A549 (cell line): Measurements from ENCODE around the gene CUL1. TPM values are rescaled to one million over a fixed set of nuclear protein-coding genes. Genes with fewer than 3 reads are reported as not detected.

Experiments used
- ATAC-seq, 2 experiments: fragments of 200-7000 bp in 1 of 2; fragments of >200 bp in 1 of 2; cut with Nextera tagmentation in 1 of 2; cut with Tn5 transposase in 1 of 2; 3 replicates each; pipeline versions ENCODE4 v1.8.0 to v1.9.1; 2018 to 2020; ENCODE audit warnings: mild to moderate bottlenecking in 1 of 2, moderate library complexity in 1 of 2
- CTCF ChIA-PET: fragments of 300-600 bp; sonication (Branson Sonifier 250); formaldehyde crosslinking; extraction: SDS; loops from one replicate; lab custom pipeline; 2021; ENCODE audit warnings: antibody characterized with exemption, inconsistent platforms; lab: Yijun Ruan, JAX
- POLR2A ChIA-PET: fragments of 350-600 bp; formaldehyde crosslinking; extraction: SDS; loops from one replicate; lab custom pipeline; 2021; ENCODE audit warnings: antibody characterized with exemption, inconsistent platforms; lab: Yijun Ruan, JAX
- DNase-seq, 2 experiments: peaks; one replicate each; pipeline versions ENCODE4 v3.0.0 to v3.0.0-alpha.2; 2011 to 2016; ENCODE audit warnings: low read depth in 1 of 2, low spot score in 1 of 2
- FAIRE-seq: peaks from 2 replicates; lab custom pipeline; 2011; peaks lifted over from hg19 to GRCh38; lab: Jason Lieb, UNC
- H3K27ac ChIP-seq, 2 experiments: fragments of >200 bp; sonication (Bioruptor Twin); formaldehyde crosslinking; 3 replicates each; pipeline ENCODE4 v1.5.1; 2016 to 2017
- H3K4me1 ChIP-seq: fragments of >200 bp; sonication (Bioruptor Twin); formaldehyde crosslinking; 3 replicates; pipeline ENCODE4 v1.6.1; 2016
- H3K4me2 ChIP-seq: fragments of >200 bp; sonication (Bioruptor Twin); formaldehyde crosslinking; 3 replicates; pipeline ENCODE4 v1.6.1; 2016
- H3K4me3 ChIP-seq: fragments of >200 bp; sonication (Bioruptor Twin); formaldehyde crosslinking; 3 replicates; pipeline ENCODE4 v1.5.1; 2016
- H3K9me3 ChIP-seq: fragments of >200 bp; sonication (Bioruptor Twin); formaldehyde crosslinking; 3 replicates; pipeline ENCODE4 v1.6.1; 2016
- BHLHE40 ChIP-seq: IDR thresholded peaks from 2 replicates; pipeline ENCODE4 v1.6.1; 2012; ENCODE audit warnings: low read depth, low read length, inconsistent platforms
- CBX2 ChIP-seq: fragments of 200-600 bp; sonication (generic); IDR thresholded peaks from 2 replicates; pipeline ENCODE4 v1.6.1; 2016; ENCODE audit warnings: low read depth, mild to moderate bottlenecking, borderline replicate concordance
- CBX8 ChIP-seq: fragments of 200-600 bp; sonication (generic); IDR thresholded peaks from 2 replicates; pipeline ENCODE4 v1.6.1; 2016
- CEBPB ChIP-seq, 2 experiments: fragments of >200 bp in 1 of 2; sonication (Bioruptor Twin) in 1 of 2; formaldehyde crosslinking in 1 of 2; IDR thresholded peaks; 2 replicates each; pipeline ENCODE4 v1.6.1; 2012 to 2016
- CHD4 ChIP-seq: fragments of 200-600 bp; sonication (generic); IDR thresholded peaks from 2 replicates; pipeline ENCODE4 v1.6.1; 2016; ENCODE audit warnings: antibody characterized with exemption, mild to moderate bottlenecking, borderline replicate concordance
- CTCF ChIP-seq: fragments of >200 bp; sonication (Bioruptor Twin); formaldehyde crosslinking; IDR thresholded peaks from 3 replicates; pipeline ENCODE4 v1.5.1; 2016
- FOXS1 ChIP-seq: fragments of 250-450 bp; sonication (Bioruptor Pico); IDR thresholded peaks from 2 replicates; pipeline ENCODE4 v1.5.0; 2020; ENCODE audit warnings: mild to moderate bottlenecking, moderate library complexity
- HDAC2 ChIP-seq: fragments of 200-600 bp; sonication (generic); IDR thresholded peaks from 2 replicates; pipeline ENCODE4 v1.6.1; 2016
- HEYL ChIP-seq: fragments of 250-450 bp; sonication (Bioruptor Pico); IDR thresholded peaks from 2 replicates; pipeline ENCODE4 v1.8.0; 2021; ENCODE audit warnings: mild to moderate bottlenecking, moderate library complexity
- HOXA7 ChIP-seq: fragments of 250-450 bp; sonication (Bioruptor Pico); IDR thresholded peaks from 2 replicates; pipeline ENCODE4 v1.5.0; 2020; ENCODE audit warnings: mild to moderate bottlenecking, moderate library complexity
- HOXB5 ChIP-seq: fragments of 250-450 bp; sonication (Bioruptor Pico); IDR thresholded peaks from 2 replicates; pipeline ENCODE4 v1.5.0; 2020; ENCODE audit warnings: mild to moderate bottlenecking, moderate library complexity
- JUNB ChIP-seq: fragments of >200 bp; sonication (Bioruptor Twin); formaldehyde crosslinking; IDR thresholded peaks from 2 replicates; pipeline ENCODE4 v1.6.1; 2016
- KDM1A ChIP-seq: fragments of 200-600 bp; sonication (generic); IDR thresholded peaks from 2 replicates; pipeline ENCODE4 v1.6.1; 2016; ENCODE audit warnings: low read depth, mild to moderate bottlenecking
- KDM5A ChIP-seq: fragments of 200-600 bp; sonication (generic); IDR thresholded peaks from 2 replicates; pipeline ENCODE4 v1.6.1; 2016; ENCODE audit warnings: antibody characterized with exemption, mild to moderate bottlenecking
- POLR2AphosphoS2 ChIP-seq: conservative IDR thresholded peaks from 2 replicates; pipeline ENCODE4 v1.6.1; 2012; ENCODE audit warnings: low read length, improper control_type of control experiment, inconsistent platforms
- RCOR1 ChIP-seq: fragments of 150-350 bp; IDR thresholded peaks from 2 replicates; pipeline ENCODE4 v1.6.1; 2014; ENCODE audit warnings: antibody characterized with exemption, low read length, low read depth
- SMC3 ChIP-seq: fragments of >200 bp; sonication (Bioruptor Twin); formaldehyde crosslinking; IDR thresholded peaks from 3 replicates; pipeline ENCODE4 v1.6.1; 2018; ENCODE audit warnings: inconsistent platforms
- ZC3H11A ChIP-seq: fragments of 450-650 bp; IDR thresholded peaks from 2 replicates; pipeline ENCODE4 v1.6.1; 2014; ENCODE audit warnings: antibody characterized with exemption, mild to moderate bottlenecking
- WGBS: methylation state at CpG from one replicate; pipeline ENCODE4 v1.1.6; 2017; ENCODE audit errors: missing lambda C conversion rate; 5-methylcytosine and 5-hydroxymethylcytosine counted together
- polyA plus RNA-seq, 4 experiments: library from polyadenylated mRNA; depleted of rRNA in 3 of 4; stranded (reverse); fragments of >200 nt; fragmentation: RNase III in 1 of 4; extraction: RNeasy Plus Mini Kit Qiagen cat#74134 plus additional on column Dnase treatment in 1 of 4; gene quantifications; 2 replicates in 3 of 4; 3 replicates in 1 of 4; pipeline ENCODE4 v1.2.3, GENCODE V29; 2011 to 2017
- TF ChIP-seq, protein P1 (sequence below): IDR thresholded peaks from 2 replicates; pipeline ENCODE4 v1.6.1; 2012
- TF ChIP-seq, protein P2 (sequence below): fragments of 200-600 bp; sonication (generic); IDR thresholded peaks from 2 replicates; pipeline ENCODE4 v1.6.1; 2016; ENCODE audit warnings: antibody characterized with exemption, mild to moderate bottlenecking, moderate library complexity
- TF ChIP-seq, protein P3 (sequence below): fragments of 150-350 bp; IDR thresholded peaks from 2 replicates; pipeline ENCODE4 v1.6.1; 2014; ENCODE audit warnings: low read depth, mild to moderate bottlenecking, low read length
- TF ChIP-seq, protein P4 (sequence below): fragments of >200 bp; sonication (Bioruptor Twin); formaldehyde crosslinking; IDR thresholded peaks from 3 replicates; pipeline ENCODE4 v1.6.1; 2016

Gene CUL1
- polyA plus RNA-seq, 2 of the 4 experiments (the other 2 are of a cell fraction), result 57.9 to 70.6 TPM

- Histone ChIP-seq H3K4me1 (no peaks in the 10 kb centered on the region), H3K4me3 (no peak overlapping the region), H3K4me2 (no peak overlapping the region), H3K9me3 (peaks cover 11% of the 10 kb centered on the region; the same call in 1 of the 3 replicates), H3K27ac (no peak overlapping the region)
- POLR2A ChIA-PET, result no interaction called here
- peak in 1 of 2 experiments; percentile 48; a peak in 2 of 6 replicates for ATAC-seq
- TF ChIP-seq KDM5A (no peak), RCOR1 (no peak), FOXS1 (no peak)
- DNase-seq, result no peak
- FAIRE-seq, result no peak
- CTCF ChIA-PET, result interaction anchor here (0.6 to 1.7 kb wide), 2 partner anchors 9 to 45 kb away, joined by 3 to 5 read pairs; no protein-coding TSS in a partner anchor
- WGBS, result 76% methylated on average over 13 of the region's 13 CpGs
Observed at GRCh38 chr7:148684289-148684830, 14.3 kb upstream of the CUL1 start.

DNA sequence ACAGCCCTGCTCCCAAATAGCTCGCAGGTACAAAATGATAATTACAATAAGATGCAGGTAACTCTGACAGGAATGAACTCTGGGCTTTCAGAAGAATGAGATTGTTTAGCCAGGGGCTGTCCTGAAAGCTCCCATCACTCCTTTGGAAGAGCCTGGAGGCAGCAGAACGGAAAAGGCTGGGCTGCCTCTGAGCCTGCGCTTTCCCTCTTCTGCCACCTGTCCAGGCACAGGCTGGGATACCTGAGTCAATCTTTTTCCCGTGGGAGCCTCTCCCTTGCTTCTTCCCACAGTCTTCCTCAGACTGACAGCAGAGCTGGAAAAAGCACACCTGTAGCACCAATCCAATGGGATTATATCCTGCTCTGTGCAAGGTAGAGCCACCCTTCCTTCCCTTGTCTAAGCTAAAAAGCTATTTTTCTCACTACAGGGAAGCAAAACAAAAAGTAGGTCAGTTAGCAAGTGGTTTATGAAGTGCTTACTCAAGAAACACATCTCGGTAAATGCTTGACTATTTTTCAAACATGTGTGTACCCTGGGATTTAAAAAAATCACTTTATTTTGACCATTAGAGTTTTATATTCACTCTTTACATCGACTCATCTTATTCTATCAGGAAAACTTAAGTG, 12.3 kb upstream of the CUL1 start:
- no peak overlapping the region for H3K27ac ChIP-seq
- ATAC-seq (peak; percentile 30 to 42; a peak in 2 of 6 replicates), FAIRE-seq (no peak), DNase-seq (no peak)
- WGBS, result 54% methylated on average over 6 of the region's 6 CpGs
- CTCF ChIA-PET, result interaction anchor here (0.9 kb wide), 1 partner anchor 111 kb away, joined by 5 read pairs; no protein-coding TSS in a partner anchor
- POLR2A ChIA-PET, result interaction anchor here (0.6 kb wide), 1 partner anchor 12 kb away, joined by 6 read pairs; the partner anchor contains the start of gene CUL1
- TF ChIP-seq, protein P1, sequence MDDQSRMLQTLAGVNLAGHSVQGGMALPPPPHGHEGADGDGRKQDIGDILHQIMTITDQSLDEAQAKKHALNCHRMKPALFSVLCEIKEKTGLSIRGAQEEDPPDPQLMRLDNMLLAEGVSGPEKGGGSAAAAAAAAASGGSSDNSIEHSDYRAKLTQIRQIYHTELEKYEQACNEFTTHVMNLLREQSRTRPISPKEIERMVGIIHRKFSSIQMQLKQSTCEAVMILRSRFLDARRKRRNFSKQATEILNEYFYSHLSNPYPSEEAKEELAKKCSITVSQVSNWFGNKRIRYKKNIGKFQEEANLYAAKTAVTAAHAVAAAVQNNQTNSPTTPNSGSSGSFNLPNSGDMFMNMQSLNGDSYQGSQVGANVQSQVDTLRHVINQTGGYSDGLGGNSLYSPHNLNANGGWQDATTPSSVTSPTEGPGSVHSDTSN, result no peak
- TF ChIP-seq HOXB5 (CRISPR knock-in tag) (no peak), JUNB (no peak), CBX8 (no peak), BHLHE40 (no peak), HDAC2 (no peak), RCOR1 (no peak), SMC3 (no peak), HOXA7 (CRISPR knock-in tag) (no peak), HEYL (CRISPR knock-in tag) (no peak), CEBPB (IDR thresholded peaks at IDR 0.05) (no peak), KDM1A (no peak), POLR2AphosphoS2 (no peak), CBX2 (no peak), CHD4 (no peak), ZC3H11A (no peak), CTCF (no peak)
- TF ChIP-seq, protein P2, sequence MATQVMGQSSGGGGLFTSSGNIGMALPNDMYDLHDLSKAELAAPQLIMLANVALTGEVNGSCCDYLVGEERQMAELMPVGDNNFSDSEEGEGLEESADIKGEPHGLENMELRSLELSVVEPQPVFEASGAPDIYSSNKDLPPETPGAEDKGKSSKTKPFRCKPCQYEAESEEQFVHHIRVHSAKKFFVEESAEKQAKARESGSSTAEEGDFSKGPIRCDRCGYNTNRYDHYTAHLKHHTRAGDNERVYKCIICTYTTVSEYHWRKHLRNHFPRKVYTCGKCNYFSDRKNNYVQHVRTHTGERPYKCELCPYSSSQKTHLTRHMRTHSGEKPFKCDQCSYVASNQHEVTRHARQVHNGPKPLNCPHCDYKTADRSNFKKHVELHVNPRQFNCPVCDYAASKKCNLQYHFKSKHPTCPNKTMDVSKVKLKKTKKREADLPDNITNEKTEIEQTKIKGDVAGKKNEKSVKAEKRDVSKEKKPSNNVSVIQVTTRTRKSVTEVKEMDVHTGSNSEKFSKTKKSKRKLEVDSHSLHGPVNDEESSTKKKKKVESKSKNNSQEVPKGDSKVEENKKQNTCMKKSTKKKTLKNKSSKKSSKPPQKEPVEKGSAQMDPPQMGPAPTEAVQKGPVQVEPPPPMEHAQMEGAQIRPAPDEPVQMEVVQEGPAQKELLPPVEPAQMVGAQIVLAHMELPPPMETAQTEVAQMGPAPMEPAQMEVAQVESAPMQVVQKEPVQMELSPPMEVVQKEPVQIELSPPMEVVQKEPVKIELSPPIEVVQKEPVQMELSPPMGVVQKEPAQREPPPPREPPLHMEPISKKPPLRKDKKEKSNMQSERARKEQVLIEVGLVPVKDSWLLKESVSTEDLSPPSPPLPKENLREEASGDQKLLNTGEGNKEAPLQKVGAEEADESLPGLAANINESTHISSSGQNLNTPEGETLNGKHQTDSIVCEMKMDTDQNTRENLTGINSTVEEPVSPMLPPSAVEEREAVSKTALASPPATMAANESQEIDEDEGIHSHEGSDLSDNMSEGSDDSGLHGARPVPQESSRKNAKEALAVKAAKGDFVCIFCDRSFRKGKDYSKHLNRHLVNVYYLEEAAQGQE, result no peak
- TF ChIP-seq, protein P3, sequence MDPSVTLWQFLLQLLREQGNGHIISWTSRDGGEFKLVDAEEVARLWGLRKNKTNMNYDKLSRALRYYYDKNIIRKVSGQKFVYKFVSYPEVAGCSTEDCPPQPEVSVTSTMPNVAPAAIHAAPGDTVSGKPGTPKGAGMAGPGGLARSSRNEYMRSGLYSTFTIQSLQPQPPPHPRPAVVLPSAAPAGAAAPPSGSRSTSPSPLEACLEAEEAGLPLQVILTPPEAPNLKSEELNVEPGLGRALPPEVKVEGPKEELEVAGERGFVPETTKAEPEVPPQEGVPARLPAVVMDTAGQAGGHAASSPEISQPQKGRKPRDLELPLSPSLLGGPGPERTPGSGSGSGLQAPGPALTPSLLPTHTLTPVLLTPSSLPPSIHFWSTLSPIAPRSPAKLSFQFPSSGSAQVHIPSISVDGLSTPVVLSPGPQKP, result no peak
- TF ChIP-seq, protein P4, sequence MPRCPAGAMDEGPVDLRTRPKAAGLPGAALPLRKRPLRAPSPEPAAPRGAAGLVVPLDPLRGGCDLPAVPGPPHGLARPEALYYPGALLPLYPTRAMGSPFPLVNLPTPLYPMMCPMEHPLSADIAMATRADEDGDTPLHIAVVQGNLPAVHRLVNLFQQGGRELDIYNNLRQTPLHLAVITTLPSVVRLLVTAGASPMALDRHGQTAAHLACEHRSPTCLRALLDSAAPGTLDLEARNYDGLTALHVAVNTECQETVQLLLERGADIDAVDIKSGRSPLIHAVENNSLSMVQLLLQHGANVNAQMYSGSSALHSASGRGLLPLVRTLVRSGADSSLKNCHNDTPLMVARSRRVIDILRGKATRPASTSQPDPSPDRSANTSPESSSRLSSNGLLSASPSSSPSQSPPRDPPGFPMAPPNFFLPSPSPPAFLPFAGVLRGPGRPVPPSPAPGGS, result no peak
- H3K9me3 ChIP-seq, result 0 out of 3 replicates have a peak, but pooled peaks cover 6% of the 10 kb centered on the region
- no peak overlapping the region for H3K4me2 ChIP-seq
- no peak overlapping the region for H3K4me3 ChIP-seq
- no peaks in the 10 kb centered on the region for H3K4me1 ChIP-seq
